ENCODE results near the gene MRGPRX2. TPM values are rescaled to one million over a fixed set of nuclear protein-coding genes. Genes with fewer than 3 reads are reported as not detected.

MRGPRX2 gene
- polyA plus RNA-seq, 2 of the 4 experiments (the other 2 are of a cell fraction), result not detected

DNA sequence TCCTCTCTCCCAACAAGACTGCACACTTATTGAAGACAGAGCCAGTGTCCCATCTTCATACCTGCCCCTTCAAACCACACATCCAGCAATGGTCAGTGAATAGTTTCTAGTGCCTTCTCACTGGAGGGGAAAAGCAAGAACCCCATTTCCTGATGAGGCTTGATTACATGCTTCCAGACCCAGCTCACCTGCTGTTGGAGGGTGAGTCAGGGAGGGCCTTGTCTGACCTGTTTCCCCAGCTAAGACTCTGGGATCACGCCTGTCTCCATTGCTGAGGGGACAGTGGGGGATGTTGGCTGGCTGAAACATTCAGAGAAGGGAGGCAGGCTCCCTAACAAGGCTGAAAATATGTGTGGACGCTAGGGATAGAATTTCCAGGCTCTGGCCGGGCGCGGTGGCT, 28.9 kb upstream of the MRGPRX2 start:
- Histone ChIP-seq H3K9me3 (no peaks in the 10 kb centered on the region), H3K4me3 (no peak overlapping the region), H3K4me2 (no peak overlapping the region), H3K27ac (no peak overlapping the region), H3K4me1 (no peaks in the 10 kb centered on the region)
- DNase-seq (ENCODE audit: low read depth in 1 of 2, low spot score in 1 of 2) (no peak), FAIRE-seq (no peak), ATAC-seq (no peak)
- TF ChIP-seq FOSB (CRISPR knock-in tag; IDR thresholded peaks at IDR 0.05) (no peak), RAD21 (conservative IDR thresholded peaks at IDR 0.05 in 1 of 2, IDR thresholded peaks at IDR 0.05 in 1 of 2) (no peak), ZC3H11A (IDR thresholded peaks at IDR 0.05) (no peak), MYC (IDR thresholded peaks at IDR 0.05; ENCODE audit: borderline replicate concordance, low read length) (no peak), JUN (IDR thresholded peaks at IDR 0.05) (no peak), HDAC2 (IDR thresholded peaks at IDR 0.05) (no peak), SMC3 (IDR thresholded peaks at IDR 0.05) (no peak), RCOR1 (IDR thresholded peaks at IDR 0.05; ENCODE audit: low read depth, low read length) (no peak), CHD4 (IDR thresholded peaks at IDR 0.05; ENCODE audit: borderline replicate concordance) (no peak), NFE2L2 (conservative IDR thresholded peaks at IDR 0.05; ENCODE audit: low read length) (no peak), ZFP36 (IDR thresholded peaks at IDR 0.05; ENCODE audit: borderline replicate concordance, partially characterized antibody) (no peak), RFX5 (IDR thresholded peaks at IDR 0.05) (no peak)
- TF ChIP-seq, protein P1, sequence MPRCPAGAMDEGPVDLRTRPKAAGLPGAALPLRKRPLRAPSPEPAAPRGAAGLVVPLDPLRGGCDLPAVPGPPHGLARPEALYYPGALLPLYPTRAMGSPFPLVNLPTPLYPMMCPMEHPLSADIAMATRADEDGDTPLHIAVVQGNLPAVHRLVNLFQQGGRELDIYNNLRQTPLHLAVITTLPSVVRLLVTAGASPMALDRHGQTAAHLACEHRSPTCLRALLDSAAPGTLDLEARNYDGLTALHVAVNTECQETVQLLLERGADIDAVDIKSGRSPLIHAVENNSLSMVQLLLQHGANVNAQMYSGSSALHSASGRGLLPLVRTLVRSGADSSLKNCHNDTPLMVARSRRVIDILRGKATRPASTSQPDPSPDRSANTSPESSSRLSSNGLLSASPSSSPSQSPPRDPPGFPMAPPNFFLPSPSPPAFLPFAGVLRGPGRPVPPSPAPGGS (IDR thresholded peaks at IDR 0.05), result no peak
- TF ChIP-seq, protein P2, sequence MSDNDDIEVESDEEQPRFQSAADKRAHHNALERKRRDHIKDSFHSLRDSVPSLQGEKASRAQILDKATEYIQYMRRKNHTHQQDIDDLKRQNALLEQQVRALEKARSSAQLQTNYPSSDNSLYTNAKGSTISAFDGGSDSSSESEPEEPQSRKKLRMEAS (IDR thresholded peaks at IDR 0.05), result no peak
- TF ChIP-seq, protein P3, sequence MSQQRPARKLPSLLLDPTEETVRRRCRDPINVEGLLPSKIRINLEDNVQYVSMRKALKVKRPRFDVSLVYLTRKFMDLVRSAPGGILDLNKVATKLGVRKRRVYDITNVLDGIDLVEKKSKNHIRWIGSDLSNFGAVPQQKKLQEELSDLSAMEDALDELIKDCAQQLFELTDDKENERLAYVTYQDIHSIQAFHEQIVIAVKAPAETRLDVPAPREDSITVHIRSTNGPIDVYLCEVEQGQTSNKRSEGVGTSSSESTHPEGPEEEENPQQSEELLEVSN (IDR thresholded peaks at IDR 0.05; ENCODE audit: borderline replicate concordance, low read depth), result no peak
- TF ChIP-seq, protein P4, sequence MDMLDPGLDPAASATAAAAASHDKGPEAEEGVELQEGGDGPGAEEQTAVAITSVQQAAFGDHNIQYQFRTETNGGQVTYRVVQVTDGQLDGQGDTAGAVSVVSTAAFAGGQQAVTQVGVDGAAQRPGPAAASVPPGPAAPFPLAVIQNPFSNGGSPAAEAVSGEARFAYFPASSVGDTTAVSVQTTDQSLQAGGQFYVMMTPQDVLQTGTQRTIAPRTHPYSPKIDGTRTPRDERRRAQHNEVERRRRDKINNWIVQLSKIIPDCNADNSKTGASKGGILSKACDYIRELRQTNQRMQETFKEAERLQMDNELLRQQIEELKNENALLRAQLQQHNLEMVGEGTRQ (IDR thresholded peaks at IDR 0.05), result no peak
- POLR2A ChIA-PET, result no interaction called here
- CTCF ChIA-PET, result interaction anchor here (0.8 to 4.2 kb wide), 4 partner anchors 8 to 468 kb away, joined by 3 to 22 read pairs (median 3); no protein-coding TSS in a partner anchor
- WGBS (ENCODE audit: missing lambda C conversion rate), result 54% methylated on average over 5 of the region's 5 CpGs

GRCh38 chr11:19088791-19089190, 28.3 kb upstream of the MRGPRX2 start:
- Histone ChIP-seq H3K4me2 (no peak overlapping the region), H3K9me3 (no peaks in the 10 kb centered on the region), H3K4me3 (no peak overlapping the region), H3K4me1 (no peaks in the 10 kb centered on the region), H3K27ac (no peak overlapping the region)
- no peak for TF ChIP-seq KDM1A (IDR thresholded peaks at IDR 0.05; ENCODE audit: low read depth)
- TF ChIP-seq EHF (CRISPR knock-in tag; IDR thresholded peaks at IDR 0.05), result no peak
- TF ChIP-seq SMC3 (IDR thresholded peaks at IDR 0.05), result no peak
- TF ChIP-seq ELK1 (IDR thresholded peaks at IDR 0.05; ENCODE audit: low read depth, low read length), result no peak
- no peak for TF ChIP-seq JUNB (IDR thresholded peaks at IDR 0.05)
- TF ChIP-seq CBX8 (IDR thresholded peaks at IDR 0.05), result no peak
- TF ChIP-seq NR3C1 (IDR thresholded peaks at IDR 0.05), result no peak
- no peak for TF ChIP-seq JUN (IDR thresholded peaks at IDR 0.05)
- TF ChIP-seq TFCP2L1 (CRISPR knock-in tag; IDR thresholded peaks at IDR 0.05), result no peak
- TF ChIP-seq FOSL2 (IDR thresholded peaks at IDR 0.05), result no peak
- no peak for TF ChIP-seq FOSL2 (CRISPR knock-in tag; IDR thresholded peaks at IDR 0.05)
- TF ChIP-seq, protein P5, sequence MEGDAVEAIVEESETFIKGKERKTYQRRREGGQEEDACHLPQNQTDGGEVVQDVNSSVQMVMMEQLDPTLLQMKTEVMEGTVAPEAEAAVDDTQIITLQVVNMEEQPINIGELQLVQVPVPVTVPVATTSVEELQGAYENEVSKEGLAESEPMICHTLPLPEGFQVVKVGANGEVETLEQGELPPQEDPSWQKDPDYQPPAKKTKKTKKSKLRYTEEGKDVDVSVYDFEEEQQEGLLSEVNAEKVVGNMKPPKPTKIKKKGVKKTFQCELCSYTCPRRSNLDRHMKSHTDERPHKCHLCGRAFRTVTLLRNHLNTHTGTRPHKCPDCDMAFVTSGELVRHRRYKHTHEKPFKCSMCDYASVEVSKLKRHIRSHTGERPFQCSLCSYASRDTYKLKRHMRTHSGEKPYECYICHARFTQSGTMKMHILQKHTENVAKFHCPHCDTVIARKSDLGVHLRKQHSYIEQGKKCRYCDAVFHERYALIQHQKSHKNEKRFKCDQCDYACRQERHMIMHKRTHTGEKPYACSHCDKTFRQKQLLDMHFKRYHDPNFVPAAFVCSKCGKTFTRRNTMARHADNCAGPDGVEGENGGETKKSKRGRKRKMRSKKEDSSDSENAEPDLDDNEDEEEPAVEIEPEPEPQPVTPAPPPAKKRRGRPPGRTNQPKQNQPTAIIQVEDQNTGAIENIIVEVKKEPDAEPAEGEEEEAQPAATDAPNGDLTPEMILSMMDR (IDR thresholded peaks at IDR 0.05), result no peak
- TF ChIP-seq ZSCAN20 (CRISPR knock-in tag; IDR thresholded peaks at IDR 0.05), result no peak
- no peak for TF ChIP-seq POLR2AphosphoS2 (conservative IDR thresholded peaks at IDR 0.05; ENCODE audit: low read length)
- TF ChIP-seq, protein P6, sequence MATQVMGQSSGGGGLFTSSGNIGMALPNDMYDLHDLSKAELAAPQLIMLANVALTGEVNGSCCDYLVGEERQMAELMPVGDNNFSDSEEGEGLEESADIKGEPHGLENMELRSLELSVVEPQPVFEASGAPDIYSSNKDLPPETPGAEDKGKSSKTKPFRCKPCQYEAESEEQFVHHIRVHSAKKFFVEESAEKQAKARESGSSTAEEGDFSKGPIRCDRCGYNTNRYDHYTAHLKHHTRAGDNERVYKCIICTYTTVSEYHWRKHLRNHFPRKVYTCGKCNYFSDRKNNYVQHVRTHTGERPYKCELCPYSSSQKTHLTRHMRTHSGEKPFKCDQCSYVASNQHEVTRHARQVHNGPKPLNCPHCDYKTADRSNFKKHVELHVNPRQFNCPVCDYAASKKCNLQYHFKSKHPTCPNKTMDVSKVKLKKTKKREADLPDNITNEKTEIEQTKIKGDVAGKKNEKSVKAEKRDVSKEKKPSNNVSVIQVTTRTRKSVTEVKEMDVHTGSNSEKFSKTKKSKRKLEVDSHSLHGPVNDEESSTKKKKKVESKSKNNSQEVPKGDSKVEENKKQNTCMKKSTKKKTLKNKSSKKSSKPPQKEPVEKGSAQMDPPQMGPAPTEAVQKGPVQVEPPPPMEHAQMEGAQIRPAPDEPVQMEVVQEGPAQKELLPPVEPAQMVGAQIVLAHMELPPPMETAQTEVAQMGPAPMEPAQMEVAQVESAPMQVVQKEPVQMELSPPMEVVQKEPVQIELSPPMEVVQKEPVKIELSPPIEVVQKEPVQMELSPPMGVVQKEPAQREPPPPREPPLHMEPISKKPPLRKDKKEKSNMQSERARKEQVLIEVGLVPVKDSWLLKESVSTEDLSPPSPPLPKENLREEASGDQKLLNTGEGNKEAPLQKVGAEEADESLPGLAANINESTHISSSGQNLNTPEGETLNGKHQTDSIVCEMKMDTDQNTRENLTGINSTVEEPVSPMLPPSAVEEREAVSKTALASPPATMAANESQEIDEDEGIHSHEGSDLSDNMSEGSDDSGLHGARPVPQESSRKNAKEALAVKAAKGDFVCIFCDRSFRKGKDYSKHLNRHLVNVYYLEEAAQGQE (IDR thresholded peaks at IDR 0.05), result no peak
- TF ChIP-seq, protein P4 (IDR thresholded peaks at IDR 0.05), result no peak
- DNase-seq (ENCODE audit: low read depth in 1 of 2, low spot score in 1 of 2) (no peak), FAIRE-seq (no peak), ATAC-seq (no peak)
- ChIA-PET CTCF (interaction anchor here (0.8 to 4.2 kb wide), 7 partner anchors 9 to 469 kb away, joined by 3 to 22 read pairs (median 4); no protein-coding TSS in a partner anchor), POLR2A (no interaction called here)
- 15% methylated on average over 4 of the region's 4 CpGs for WGBS (ENCODE audit: missing lambda C conversion rate)

Measured in A549 (cell line).